ENCODE results near the gene VGF.

DNA sequence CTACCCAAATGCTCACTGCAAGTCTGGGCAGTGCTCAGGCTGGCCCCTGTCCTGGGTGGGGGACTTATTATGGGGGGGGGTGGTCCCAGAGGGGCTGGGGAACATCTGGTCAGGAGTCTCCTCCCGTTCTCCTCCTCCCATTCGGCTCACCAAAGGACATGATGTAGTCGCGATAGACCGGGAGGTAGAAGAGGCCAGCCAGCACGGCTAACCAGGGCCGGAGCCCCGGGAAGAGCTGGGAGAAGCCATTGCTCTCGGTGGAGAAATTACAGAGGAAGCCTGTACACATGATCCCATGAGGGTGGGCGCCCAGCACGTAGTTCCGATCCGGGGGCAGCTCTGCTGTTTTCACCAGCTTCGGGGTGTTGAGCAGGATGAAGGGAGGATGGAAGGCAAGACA lies 33.1 kb upstream of the VGF start:
- TF ChIP-seq, protein P1, sequence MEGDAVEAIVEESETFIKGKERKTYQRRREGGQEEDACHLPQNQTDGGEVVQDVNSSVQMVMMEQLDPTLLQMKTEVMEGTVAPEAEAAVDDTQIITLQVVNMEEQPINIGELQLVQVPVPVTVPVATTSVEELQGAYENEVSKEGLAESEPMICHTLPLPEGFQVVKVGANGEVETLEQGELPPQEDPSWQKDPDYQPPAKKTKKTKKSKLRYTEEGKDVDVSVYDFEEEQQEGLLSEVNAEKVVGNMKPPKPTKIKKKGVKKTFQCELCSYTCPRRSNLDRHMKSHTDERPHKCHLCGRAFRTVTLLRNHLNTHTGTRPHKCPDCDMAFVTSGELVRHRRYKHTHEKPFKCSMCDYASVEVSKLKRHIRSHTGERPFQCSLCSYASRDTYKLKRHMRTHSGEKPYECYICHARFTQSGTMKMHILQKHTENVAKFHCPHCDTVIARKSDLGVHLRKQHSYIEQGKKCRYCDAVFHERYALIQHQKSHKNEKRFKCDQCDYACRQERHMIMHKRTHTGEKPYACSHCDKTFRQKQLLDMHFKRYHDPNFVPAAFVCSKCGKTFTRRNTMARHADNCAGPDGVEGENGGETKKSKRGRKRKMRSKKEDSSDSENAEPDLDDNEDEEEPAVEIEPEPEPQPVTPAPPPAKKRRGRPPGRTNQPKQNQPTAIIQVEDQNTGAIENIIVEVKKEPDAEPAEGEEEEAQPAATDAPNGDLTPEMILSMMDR (IDR thresholded peaks at IDR 0.05; ENCODE audit: extremely low read depth in 1 of 2, insufficient read depth in 1 of 2, low read depth in 1 of 2, low read length in 2 of 2) = no peak
- TF ChIP-seq POLR2A (IDR thresholded peaks at IDR 0.05; ENCODE audit: low read depth, low read length) (no peak), POLR2AphosphoS5 (IDR thresholded peaks at IDR 0.05; ENCODE audit: insufficient read depth, low read depth, low read length) (no peak), MYC (IDR thresholded peaks at IDR 0.05; ENCODE audit: low read depth, low read length) (no peak), JUN (IDR thresholded peaks at IDR 0.05; ENCODE audit: borderline replicate concordance, insufficient read depth, insufficient read length, low read depth) (no peak), EZH2 (IDR thresholded peaks at IDR 0.05; ENCODE audit: borderline replicate concordance, low read depth, low read length, severe bottlenecking) (no peak)

Data from endothelial cell of umbilical vein (primary cell).